ENCODE measurements around the gene DLGAP3.

The DLGAP3 gene

DNA sequence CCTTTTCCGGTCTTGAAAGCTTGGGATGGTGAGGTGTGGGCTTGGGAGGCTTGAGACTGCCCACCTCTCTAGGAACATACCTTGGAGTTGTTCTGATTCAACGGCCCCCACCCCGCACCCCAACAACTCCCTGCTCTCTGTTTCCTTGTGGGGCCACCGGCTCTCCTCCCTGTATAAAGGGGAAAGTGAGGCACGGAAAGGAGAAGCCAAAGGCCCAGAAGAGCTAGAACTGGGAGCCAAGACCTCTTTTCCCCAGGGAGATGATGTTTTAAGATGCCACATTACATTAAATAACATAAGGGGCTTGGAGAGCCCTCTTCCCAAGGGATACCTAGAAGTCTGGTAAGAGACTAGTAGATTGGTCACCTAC is 1.2 kb upstream of the DLGAP3 start:
- H3K27ac ChIP-seq, result no peak overlapping the region
- no peak overlapping the region for H3K4me3 ChIP-seq

DNA sequence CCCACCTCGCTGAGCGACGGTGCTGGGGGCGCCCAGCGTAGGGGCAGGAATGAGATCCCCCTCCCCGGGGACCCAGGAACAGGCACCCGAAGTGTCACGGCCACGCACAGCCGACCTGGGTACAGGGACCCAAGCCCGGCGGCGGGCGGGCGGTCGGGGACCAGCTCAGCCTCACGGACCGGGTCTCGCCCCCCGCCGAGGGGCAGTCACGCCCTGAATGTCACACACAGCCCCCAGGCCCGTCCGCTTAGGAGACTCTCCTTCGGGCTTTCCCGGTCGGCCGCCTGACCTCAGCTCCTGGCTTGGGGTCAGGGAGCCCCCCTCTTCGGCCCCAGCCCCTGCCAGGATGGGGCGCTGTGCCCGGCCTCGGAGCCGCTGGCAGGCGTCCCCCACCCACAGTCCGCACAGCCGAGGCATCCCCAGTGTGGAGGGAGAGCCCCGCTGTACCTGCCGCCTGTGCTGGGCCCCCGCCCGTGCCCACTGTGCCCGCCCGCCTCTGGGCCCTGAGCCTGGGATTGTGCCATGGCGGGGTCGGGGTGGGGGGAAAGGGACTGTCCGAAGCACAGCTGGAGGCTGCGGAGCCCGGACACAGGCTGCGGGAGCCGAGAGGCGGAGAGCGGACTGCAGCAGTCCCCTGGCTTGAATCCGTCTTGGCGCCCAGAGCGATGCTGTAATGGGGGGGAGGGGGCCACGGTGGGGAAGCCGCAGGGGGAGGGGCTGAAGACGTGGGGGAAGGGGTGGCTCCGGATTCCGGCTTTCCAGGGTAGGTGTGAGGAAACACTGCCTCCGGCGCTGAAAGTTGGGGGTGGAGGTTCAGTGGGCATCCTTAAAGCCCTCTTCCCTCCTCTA is 627 bp upstream of the DLGAP3 start:
- no peak overlapping the region for H3K27ac ChIP-seq
- peak overlapping the region in 6 of 7 experiments; percentile 10 to 39 (median 27) for H3K4me3 ChIP-seq

DNA sequence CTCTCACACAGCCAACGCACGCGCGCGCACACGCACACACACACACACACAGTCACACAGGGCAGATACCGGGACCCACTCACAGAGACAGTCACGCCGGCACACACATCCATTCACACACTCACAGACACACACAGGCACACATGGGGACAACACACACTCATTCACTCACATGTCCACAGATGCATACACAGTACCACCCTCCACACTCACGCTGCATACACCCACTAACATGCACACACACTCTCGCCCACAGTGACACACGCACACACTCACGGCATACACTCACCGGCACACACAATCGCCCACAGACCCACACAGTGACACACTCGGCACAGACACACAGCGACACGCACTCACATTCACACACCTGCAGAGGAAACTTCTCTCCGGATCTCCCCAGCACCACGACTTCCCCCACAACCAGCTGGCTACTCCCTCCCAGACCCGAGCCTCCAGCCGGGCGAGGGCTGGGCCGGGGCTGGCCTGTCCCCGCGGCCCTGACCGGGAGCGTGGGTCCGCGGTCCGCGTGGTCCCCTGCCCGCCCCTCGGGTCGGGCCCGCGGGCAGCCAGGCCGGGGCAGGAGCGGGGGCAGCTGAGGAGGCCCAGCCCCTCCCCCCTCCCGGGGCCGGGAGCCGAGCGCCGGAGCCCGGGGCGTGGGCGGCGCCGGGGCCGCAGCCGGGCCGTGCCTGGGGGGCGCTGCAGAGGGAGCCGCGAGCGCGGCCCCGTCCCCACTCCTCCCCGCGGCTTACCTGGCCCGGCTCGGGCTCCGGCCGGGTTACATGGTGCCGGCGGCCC is 552 bp downstream of the DLGAP3 start:
- H3K27ac ChIP-seq, result no peak overlapping the region
- H3K4me3 ChIP-seq, result peak overlapping the region in 4 of 7 experiments; percentile 26 to 39 (median 31)

DNA sequence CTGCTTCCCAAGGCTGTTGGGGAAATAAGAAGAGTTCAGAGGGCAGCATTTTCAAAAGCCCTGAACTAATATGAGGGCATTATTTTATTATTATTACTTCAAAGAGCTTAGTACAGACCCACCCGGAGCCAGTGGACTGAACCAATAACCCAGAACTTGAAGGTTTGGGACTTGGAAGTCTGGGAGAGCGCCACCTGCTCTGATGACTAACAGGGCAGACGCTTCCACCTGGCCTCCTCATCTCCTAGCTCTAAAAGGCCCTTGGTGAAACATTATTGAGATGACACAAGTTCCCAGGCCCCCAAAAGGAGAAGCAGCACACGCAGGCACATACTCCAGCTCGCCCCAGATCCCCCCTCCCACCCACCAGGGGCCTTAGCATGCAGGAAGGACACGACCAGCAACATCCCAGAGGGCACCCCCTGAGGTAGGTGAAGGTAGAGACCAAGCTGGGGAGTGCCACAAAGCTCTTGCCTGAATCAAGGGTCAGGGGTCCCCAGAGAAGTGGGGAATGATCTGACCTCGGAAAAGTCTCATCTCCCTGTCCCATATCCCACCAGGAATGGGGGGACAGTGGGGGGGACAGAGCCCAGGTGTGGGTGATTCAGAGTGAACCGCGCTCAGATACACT is 1.3 kb downstream of the DLGAP3 start:
- H3K27ac ChIP-seq, result no peak overlapping the region
- peak overlapping the region in 1 of 7 experiments; percentile 28 for H3K4me3 ChIP-seq

DNA sequence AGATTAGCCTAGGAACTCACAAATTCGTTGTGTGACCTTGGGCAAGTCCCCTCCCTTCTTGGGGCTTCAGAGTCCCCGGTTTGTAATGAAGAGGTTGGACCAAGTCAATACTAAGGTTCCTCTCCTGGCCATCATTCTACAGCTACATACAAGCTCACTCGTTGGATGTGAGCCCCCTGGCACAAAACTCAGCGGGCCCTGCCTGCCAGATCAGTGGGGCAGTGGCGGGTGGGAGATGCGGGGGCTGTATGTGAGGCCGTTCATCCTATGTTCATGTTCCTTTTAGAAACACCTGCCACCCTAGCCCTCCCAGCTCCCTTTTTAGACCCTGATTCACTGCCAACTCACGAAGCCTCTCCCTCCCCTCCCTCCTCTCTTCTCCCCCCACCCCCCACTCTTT is 2.1 kb downstream of the DLGAP3 start:
- no peak overlapping the region for H3K27ac ChIP-seq
- H3K4me3 ChIP-seq, result no peak overlapping the region

DNA sequence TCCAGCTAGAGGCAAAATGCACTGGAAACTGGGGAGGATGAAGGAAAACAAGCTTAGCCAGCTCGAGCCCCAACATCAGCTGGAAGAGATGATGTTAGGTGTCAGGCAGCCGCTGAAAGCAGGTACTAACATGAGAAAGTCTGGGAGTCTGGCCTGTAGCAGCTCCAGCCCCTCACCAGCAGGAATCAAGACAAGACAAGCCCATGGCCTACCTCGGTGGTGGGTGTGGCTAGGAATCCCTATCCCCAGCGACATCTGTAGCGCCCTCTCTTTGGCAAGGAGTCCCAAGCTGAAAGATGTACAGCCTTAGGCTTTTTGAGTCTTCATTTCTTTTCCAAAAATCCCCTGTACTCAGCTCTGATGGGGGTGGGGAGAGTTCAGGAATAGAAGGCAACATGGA is 2.6 kb downstream of the DLGAP3 start:
- Histone ChIP-seq H3K4me3 (no peak overlapping the region), H3K27ac (no peak overlapping the region)

DNA sequence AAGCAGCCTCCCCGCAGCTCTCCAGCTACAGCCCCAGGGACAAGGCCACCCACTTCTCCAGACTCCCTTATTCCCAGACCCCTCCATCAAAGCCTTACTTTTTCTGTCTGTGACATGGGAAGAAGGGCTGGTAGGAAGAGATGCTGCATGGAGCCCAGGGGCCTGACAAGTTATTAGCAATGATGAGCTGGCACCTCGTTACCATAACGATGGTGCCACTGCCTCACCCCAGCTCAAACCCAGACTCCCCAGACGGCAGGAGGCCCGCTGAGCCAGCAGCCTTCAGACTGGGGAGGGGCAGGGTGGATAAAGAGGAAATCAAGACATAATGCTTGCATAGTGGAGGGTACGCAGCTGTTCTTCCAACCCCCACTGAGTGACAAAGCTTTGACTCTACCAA is 3.3 kb downstream of the DLGAP3 start:
- Histone ChIP-seq H3K27ac (no peak overlapping the region), H3K4me3 (no peak overlapping the region)

DNA sequence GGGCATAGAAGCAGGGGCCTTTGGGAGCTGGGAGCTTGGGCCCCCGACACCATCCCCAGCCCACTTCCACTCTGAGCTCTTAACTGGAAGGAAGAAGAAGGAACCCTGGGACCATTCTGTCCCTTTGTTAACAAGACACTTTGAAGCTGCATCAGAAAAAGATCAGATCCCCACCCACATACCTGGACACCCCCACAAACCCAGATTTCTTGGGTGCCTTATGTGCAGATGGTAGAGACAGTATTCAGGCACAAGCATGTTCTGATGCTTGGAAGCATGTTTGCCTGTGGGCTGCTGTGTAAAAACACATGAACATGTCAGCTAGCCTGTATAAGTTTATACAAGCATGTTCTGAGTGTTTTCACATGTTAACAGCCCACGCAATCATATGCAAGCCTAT is 3.7 kb downstream of the DLGAP3 start:
- Histone ChIP-seq H3K27ac (no peak overlapping the region), H3K4me3 (no peak overlapping the region)

DNA sequence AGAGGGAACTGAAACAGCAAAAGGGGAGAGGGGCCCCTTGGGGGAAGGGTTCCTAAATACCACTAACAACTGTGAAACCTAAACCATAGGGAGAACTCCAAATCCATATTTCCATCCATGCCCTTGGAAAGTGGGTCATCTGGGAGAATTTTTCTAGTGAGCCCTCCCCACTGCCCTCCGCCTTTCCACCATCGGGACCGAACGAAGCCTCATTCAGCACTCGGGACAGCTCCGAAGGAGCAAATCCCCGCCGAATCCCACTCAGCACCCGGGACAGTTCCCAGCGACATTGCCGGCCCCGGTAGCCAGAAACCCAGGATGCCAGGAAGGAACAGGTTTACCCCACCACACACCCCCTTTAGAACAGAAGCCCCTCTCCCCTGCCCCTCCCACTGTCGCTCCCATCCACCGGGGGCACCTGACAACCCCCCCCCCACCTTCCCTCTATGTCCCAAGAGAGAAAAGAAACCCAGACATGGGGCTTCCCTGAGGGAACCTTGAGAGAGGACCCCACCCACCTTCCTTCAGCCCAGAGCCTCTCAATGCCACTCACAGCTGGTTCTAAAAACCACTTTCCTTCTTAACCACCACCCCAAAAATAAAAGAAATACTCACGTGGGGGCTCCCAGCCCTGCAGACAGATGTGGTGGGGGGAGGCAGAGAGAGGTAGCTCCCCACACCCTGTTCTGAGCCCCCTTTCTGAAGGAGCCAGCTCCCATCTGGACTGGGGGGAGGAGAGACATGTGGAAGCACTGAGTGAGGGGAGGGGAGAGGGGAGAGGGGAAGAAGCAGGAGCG is 4.5 kb downstream of the DLGAP3 start:
- H3K4me3 ChIP-seq, result no peak overlapping the region
- no peak overlapping the region for H3K27ac ChIP-seq

DNA sequence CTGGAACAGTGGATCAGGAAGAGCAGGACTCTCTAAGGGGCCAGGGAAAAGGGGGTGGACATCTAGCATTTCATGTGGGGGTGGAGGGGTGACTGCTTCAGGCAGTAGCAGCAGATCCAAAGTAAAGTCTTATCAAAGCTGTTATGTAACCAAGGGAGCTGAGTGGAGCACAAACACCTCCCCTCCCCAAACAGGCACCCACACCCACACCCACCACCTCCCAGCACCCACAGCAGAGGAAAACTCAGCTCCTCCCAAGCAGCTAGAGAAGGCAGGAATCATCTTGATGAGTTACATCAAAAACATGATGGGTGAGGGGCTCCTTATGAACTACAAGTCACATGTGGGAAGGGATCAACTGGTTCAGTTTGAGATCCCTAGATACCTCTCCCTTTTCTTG is 6.0 kb downstream of the DLGAP3 start:
- Histone ChIP-seq H3K27ac (no peak overlapping the region), H3K4me3 (no peak overlapping the region)

DNA sequence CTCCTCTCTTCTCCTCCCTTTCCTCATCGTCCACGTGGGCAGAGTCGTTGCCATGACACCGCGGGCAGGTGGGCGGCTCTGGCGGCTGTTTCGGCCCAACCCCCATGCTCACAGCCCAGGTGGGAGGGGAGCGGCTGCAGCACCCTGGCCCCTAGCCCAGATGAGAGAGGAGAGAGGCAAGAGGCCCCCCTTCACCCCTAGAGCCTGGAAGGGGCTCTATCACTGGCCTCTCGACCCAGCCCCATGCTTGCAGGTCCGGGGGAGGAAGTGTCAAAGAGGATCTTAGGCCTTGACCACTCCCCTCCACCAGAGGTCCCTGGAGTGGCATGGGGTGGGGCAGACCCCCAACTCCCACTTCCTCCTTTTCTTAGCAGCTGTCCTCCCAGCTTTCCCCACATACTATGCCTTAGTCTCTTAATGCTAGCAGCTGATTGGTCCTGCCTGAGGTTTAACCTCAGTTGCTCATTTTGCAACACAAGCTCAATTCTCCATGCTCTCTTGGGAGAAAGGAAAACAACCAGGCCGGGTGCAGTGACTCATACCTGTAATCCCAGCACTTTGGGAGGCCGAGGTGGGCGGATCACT is 10.4 kb downstream of the DLGAP3 start:
- Histone ChIP-seq H3K27ac (no peak overlapping the region), H3K4me3 (no peak overlapping the region)

DNA sequence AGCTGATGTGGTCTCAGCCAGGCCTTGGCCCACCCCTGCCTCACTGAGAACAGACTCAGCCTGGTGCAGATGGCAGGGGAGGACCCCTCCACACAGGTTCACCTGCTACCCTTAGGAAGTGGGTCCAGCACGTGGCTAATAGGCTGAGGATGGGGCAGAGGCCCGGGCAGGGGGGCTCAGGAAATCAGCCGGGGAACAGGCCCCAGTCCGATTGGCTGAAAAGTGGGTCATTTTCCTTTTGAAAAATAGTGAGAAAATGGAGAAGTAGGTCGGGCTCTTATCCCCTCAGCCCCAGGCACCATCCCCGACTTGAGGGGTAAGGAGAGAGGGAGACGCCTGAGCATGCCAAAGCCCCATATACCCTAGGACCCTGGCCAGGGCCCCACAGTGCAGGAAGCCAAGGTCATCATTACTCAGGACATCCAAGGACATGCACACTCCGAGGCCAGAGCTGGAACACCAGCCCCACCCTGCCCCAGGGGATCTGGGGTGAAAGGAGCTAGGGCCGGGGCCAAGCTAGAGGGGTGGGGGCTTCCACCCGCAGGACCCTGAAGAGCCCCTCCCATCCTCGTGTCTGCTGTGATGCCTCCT is 11.0 kb downstream of the DLGAP3 start:
- Histone ChIP-seq H3K27ac (no peak overlapping the region), H3K4me3 (no peak overlapping the region)

DNA sequence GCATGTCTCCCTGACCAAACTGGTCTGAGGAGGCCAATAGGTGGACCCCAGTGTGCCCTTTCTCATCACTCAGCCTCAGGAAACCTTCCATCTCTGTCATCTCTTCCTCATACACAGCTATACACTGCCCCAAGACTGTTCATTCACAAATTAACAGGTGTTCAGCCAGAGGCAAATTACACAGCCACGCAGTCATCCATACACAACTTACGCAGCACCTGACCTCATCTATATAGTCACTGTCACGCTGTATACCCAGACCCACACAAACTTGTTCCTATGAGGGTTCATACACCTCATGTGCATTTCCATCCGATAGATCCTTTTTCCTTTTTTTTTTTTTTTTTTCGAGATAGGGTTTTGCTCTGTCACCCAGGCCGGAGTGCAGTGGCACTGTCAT is 12.4 kb downstream of the DLGAP3 start:
- no peak overlapping the region for H3K27ac ChIP-seq
- H3K4me3 ChIP-seq, result no peak overlapping the region

DNA sequence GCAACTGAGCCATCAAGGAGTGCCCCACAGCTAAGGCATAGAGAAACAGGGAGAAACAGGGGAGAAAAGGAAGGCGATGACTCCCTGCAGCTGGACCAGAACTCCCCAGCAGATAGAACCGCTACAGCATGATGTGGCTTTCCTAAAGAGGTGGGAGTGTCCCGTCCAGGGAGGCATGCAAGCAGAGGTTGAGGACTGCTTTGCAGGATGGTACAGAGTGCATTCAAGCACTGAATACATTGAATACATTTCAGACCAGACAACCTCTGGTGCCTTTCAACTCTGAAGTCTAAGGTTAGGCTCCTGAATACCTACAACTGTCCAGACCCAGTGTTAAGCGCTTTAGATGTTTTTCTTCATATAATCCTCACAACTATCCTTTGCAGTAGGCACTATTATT is 13.3 kb downstream of the DLGAP3 start:
- H3K4me3 ChIP-seq, result no peak overlapping the region
- no peak overlapping the region for H3K27ac ChIP-seq

DNA sequence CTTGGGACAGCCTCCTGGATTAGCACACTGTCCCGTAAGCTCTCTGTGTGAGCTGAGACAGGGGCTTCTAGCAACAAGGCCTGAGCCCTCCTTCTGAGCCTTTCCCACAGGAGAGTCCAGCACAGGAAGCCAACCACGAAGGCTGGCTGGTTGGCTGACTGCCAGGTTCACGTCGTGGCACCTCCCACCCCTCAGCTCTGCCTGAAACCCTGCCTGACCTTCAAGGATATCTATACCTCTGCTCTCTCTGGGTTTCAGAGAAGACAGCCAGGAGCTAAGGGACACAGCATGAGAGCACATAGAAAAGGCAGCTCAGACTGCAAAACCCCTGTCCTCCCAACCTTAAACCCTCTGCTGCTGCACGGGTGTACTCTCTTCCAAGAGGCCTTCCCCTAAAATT is 13.9 kb downstream of the DLGAP3 start:
- Histone ChIP-seq H3K27ac (no peak overlapping the region), H3K4me3 (no peak overlapping the region)

DNA sequence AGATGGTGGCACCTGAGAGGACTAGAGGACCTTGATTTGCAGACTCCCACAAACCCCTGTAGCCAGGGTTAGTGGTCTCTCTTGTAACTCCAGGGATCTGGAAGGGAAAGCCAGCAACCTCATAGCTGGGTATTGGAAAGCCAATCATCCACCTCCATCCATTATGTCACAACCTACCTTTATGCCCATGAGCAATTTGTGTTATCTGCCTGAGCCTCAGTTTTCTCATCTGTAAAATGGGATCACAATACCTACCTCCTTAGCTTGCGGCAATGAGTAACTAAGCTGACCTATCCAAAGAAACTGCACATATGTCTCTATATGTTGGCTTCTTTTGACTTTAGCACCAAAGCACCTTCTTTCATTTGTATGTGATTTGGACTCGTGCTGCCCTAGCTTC is 14.5 kb downstream of the DLGAP3 start:
- Histone ChIP-seq H3K27ac (no peak overlapping the region), H3K4me3 (no peak overlapping the region)

DNA sequence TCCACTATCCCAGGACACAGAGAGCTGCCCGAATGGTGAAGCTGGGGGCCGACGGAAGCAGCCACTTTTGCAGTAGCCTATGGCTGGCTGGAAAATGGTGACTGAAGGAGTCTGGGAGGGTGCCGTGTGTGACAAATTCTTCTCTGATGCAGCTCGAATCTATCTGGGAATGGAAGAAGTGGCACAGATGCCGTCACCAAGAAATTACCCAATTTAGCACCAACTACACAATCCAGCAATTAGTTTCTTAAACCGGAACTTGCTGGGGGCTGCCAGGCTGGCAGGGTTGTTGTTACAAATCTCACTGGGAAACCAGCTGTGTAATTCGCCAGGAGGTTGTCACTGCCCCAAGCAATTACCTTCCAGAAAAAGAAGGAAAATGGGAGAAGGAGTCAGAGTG is 18.0 kb downstream of the DLGAP3 start:
- no peak overlapping the region for H3K4me3 ChIP-seq
- H3K27ac ChIP-seq, result no peak overlapping the region

DNA sequence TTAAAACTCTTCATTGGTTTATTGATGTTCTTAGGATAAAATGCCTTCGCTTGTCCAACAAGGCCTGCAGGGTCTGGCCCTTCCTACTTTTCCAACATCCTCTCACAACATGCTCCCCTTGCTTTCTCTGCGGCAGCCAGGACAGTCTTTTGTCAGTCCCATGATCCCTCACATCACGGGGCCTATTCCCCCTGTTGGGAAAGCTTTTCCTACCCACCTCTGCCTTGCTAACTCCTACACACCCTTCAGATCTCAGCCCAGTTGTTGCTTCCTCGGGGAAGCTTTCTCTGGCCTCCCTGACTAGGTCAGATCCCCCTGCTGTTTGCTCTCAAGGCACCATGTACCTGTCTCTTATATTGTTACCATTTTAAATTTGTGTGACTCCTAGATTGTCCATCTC is 19.0 kb downstream of the DLGAP3 start:
- Histone ChIP-seq H3K4me3 (no peak overlapping the region), H3K27ac (no peak overlapping the region)

DNA sequence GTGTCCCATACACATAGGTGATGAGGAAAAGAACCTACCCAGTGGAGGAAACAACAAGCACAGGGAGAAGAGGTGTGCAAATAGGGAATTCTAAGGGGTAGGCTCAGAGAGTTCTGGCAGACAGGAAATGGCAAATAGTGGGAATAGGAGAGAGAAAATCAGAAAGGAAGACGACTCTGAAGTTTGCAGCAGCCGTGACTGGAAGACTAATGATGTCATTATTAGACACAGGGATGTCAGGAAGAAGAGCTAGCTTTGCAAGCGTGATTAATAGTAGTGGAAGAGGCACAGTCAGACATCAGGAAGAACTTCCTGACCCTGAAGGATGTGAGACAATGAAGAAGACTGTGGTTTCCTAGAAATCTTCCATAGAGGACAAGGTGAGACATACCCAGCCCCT is 21.1 kb downstream of the DLGAP3 start:
- no peak overlapping the region for H3K4me3 ChIP-seq
- no peak overlapping the region for H3K27ac ChIP-seq

Data from skin epidermis (tissue), 12 donors.